Measurements from ENCODE around the gene MINDY3.

DNA sequence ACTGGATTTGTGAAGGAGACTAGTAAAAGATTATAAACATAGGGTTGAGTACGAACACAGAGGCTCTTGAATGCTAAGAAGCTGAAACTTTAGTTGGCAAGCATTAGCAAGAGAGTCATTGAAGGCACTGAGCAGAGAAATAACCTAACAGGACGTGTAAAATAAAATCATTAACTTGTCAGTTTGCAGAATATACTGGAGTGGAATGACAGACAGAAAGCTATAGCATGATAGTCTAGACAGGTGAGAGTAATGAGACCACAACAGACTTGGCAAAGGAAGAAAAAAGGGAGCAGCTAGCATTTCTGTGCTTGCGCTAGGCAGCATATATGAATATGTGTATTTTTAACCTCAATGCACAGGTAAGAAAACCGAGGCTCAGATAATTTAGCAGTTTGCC is 30.8 kb downstream of the MINDY3 start:
- TF ChIP-seq, protein P1, sequence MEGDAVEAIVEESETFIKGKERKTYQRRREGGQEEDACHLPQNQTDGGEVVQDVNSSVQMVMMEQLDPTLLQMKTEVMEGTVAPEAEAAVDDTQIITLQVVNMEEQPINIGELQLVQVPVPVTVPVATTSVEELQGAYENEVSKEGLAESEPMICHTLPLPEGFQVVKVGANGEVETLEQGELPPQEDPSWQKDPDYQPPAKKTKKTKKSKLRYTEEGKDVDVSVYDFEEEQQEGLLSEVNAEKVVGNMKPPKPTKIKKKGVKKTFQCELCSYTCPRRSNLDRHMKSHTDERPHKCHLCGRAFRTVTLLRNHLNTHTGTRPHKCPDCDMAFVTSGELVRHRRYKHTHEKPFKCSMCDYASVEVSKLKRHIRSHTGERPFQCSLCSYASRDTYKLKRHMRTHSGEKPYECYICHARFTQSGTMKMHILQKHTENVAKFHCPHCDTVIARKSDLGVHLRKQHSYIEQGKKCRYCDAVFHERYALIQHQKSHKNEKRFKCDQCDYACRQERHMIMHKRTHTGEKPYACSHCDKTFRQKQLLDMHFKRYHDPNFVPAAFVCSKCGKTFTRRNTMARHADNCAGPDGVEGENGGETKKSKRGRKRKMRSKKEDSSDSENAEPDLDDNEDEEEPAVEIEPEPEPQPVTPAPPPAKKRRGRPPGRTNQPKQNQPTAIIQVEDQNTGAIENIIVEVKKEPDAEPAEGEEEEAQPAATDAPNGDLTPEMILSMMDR (IDR thresholded peaks at IDR 0.05), result no peak
- TF ChIP-seq POLR2A (IDR thresholded peaks at IDR 0.05), result no peak
